GM18873 (cell line): ENCODE data around the gene PADI4.
"Not testable (repeated sequence)": the region's sequence is repeated elsewhere in the genome, so short reads cannot be mapped to it uniquely, and the experiment has no call there.

ENCODE experiments used
- ATAC-seq: cut with Tn5 transposase; IDR thresholded peaks from one replicate; pipeline ENCODE4 v1.9.1; 2021; ENCODE audit warnings: mild to moderate bottlenecking, moderate library complexity, moderate number of reproducible peaks; ENCODE audit not compliant: unreplicated experiment, low FRiP score

PADI4 gene

GRCh38 chr1:17310068-17310640, 2.2 kb downstream of the PADI4 start:
- ATAC-seq: no peak

- ATAC-seq: no peak
Measured at GRCh38 chr1:17313530-17314309, 5.7 kb downstream of the PADI4 start.

- ATAC-seq: no peak
Measured at GRCh38 chr1:17314491-17314971, 6.5 kb downstream of the PADI4 start.

GRCh38 chr1:17315542-17316130, 7.6 kb downstream of the PADI4 start:
- ATAC-seq: no peak

GRCh38 chr1:17316704-17317103, 8.7 kb downstream of the PADI4 start:
- ATAC-seq: no peak

- no peak for ATAC-seq
Measured at GRCh38 chr1:17318262-17318661, 10.3 kb downstream of the PADI4 start.

GRCh38 chr1:17319561-17320350, 11.8 kb downstream of the PADI4 start:
- no peak for ATAC-seq

GRCh38 chr1:17321857-17322390, 13.9 kb downstream of the PADI4 start:
- ATAC-seq: not testable (repeated sequence)

GRCh38 chr1:17328855-17329254, 20.9 kb downstream of the PADI4 start:
- ATAC-seq: no peak

- ATAC-seq: no peak
Measured at GRCh38 chr1:17329610-17330009, 21.6 kb downstream of the PADI4 start.

- ATAC-seq: no peak
Measured at GRCh38 chr1:17330856-17331255, 22.9 kb downstream of the PADI4 start.

- no peak for ATAC-seq
Measured at GRCh38 chr1:17333081-17333480, 25.1 kb downstream of the PADI4 start.

- no peak for ATAC-seq
Measured at GRCh38 chr1:17335821-17336710, 28.1 kb downstream of the PADI4 start.

- ATAC-seq: no peak
Measured at GRCh38 chr1:17338706-17339493, 30.9 kb downstream of the PADI4 start.

GRCh38 chr1:17339521-17339920, 31.5 kb downstream of the PADI4 start:
- ATAC-seq: no peak

GRCh38 chr1:17340358-17340757, 32.4 kb downstream of the PADI4 start:
- no peak for ATAC-seq

- no peak for ATAC-seq
Measured at GRCh38 chr1:17342014-17342441, 34.0 kb downstream of the PADI4 start.

- not testable (repeated sequence) for ATAC-seq
Measured at GRCh38 chr1:17345506-17345905, 37.5 kb downstream of the PADI4 start.
